Uterus (tissue), 2 donors: ENCODE measurements around the gene RPS3A.

Experiments
- POLR2A ChIP-seq, 2 donors: fragments of 450-650 bp; IDR thresholded peaks; one replicate each; pipeline ENCODE4 v1.6.1; 2016; ENCODE audit warnings: antibody characterized with exemption in 2 of 2, mild to moderate bottlenecking in 1 of 2, moderate library complexity in 1 of 2
- TF ChIP-seq, protein P1 (sequence below), 4 experiments: fragments of 200-600 bp in 2 of 4; fragments of 450-650 bp in 2 of 4; sonication (generic) in 2 of 4; IDR thresholded peaks; one replicate each; pipeline ENCODE4 v1.5.1; 2016 to 2019; ENCODE audit warnings: antibody characterized with exemption in 4 of 4, mild to moderate bottlenecking in 2 of 4, moderate library complexity in 1 of 4

GRCh38 chr4:151098979-151099228, 524 bp upstream of the RPS3A start:
- no peak for TF ChIP-seq POLR2A (IDR thresholded peaks at IDR 0.05)
- TF ChIP-seq, protein P1, sequence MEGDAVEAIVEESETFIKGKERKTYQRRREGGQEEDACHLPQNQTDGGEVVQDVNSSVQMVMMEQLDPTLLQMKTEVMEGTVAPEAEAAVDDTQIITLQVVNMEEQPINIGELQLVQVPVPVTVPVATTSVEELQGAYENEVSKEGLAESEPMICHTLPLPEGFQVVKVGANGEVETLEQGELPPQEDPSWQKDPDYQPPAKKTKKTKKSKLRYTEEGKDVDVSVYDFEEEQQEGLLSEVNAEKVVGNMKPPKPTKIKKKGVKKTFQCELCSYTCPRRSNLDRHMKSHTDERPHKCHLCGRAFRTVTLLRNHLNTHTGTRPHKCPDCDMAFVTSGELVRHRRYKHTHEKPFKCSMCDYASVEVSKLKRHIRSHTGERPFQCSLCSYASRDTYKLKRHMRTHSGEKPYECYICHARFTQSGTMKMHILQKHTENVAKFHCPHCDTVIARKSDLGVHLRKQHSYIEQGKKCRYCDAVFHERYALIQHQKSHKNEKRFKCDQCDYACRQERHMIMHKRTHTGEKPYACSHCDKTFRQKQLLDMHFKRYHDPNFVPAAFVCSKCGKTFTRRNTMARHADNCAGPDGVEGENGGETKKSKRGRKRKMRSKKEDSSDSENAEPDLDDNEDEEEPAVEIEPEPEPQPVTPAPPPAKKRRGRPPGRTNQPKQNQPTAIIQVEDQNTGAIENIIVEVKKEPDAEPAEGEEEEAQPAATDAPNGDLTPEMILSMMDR (IDR thresholded peaks at IDR 0.05) = no peak
